Fibroblast of skin of right biceps (primary cell): ENCODE results near the gene KCNIP4.

Source experiments
- DNase-seq: peaks from one replicate; pipeline ENCODE4 v3.0.0-alpha.2; 2013

The KCNIP4 gene

DNA sequence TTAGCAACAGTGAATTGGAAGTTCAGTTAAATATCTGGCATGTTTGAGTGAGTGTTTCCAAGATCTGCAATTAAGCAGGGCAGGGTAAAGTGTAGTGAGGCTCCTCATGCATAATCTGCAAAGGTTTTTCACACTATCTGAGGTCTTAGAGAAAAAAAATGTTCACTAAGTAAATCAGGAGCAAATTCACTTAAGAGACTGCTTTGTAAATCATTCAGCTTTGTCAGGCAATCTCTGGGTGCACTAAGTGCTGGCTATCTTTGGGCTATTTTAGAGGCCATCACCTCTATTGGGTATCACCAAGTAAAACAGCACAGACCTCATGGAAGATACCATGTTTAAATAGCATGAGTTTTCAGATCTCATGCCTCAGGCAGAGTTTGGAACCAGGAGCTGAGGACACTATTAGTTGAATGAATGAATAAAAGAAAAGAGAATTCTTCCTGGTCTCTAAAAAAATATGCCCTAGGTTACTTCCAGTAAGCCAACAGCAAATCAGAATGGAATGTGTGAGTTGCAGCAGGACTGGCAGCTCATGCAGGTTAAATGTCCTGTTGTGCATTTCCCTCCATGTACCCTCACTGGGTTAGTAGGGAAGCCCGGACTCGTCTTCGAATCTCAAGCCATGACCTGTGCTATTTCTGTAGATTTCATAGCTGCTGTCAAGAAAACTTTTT, 195.3 kb downstream of the KCNIP4 start:
- DNase-seq = no peak

DNA sequence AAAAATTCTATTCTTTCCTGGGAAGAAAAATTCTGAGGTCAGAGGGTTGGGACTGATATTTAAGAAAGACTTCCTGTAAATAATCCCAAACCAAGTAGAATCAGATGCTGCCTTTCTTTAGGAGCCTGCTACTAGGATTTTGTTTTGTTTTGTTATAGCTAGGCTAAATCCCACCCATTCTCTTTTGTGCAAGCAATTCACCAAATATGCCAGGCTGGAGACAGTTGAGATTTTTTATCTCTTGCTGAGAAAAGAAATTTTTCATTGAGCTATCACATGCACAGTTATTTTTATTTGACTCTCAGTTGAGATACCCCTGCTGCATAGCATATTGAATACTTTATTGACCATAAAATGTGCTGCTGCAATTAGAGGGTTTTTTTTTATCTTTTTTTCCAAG, 196.0 kb downstream of the KCNIP4 start:
- no peak for DNase-seq

DNA sequence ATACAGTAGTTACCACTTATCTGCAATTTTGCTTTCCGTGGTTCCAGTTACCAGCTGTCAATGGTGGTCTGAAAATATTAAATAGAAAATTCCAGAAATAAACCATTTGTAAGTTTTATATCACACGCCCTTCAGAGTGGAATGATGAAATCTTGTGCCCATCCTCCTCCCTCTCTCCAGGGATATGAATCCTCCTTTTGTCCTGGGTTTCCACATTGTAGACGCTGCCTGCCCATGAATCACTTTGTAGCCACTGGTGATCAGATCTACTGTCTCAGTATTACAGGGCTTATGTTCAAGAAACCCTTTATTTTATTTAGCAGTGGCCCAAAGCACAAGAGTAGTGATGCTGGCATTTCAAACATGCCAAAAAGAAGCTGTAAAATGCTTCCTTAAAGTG, 198.6 kb downstream of the KCNIP4 start:
- no peak for DNase-seq

DNA sequence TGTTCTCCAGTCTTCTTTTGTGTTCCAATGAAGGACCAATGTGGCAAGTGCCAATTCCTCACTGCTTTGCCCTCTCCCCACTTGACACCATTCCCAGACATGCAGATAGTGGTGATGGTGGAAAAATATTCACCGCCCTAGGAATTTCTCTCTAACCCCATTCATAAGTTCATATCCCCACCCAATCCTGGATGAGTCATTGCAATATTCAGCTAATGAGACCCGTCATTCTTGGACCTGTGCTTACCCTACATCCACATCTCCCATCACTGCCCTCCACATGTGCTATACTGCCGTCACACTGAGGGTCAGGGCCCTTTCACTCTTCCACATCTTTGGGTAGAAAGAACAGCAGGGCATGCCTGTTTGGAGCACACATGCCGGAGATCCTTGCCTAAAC, 199.2 kb downstream of the KCNIP4 start:
- no peak for DNase-seq

DNA sequence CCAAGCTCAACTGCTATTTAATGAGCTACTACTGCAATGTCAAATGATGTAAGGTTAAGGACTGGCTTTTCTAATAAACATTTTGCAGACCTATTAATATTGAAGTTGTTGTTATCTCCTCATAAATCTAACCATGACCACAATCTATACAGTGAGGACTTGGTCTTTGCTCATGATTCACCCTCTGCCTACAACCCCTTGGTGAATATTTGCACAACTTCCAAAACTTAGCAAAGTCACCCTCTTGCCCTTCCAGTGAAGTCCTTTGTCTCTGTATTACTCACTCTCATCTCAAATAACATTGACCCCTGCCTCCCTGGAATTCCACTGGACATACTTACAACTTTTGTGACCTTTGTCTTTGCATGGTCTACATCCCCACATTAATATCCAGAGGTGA, 204.5 kb downstream of the KCNIP4 start:
- DNase-seq = no peak

DNA sequence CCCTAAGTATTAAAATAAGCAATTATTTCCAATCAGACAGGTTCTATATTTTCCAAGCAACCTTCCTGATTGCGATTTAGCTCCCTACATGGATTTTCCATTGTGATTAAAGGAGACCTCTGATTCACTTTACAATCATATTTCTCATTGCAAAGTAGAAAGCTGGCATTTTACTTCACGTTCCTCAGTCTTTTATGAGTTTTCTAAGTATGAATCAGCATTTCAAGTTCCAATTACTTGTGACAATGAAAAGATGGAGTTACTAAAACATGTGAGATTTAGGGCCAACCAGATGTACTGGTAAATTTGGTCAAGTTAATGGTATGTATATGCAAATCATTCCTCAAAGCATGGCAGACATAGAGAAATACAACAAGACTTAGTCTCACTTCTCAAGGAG, 206.2 kb downstream of the KCNIP4 start:
- no peak for DNase-seq

DNA sequence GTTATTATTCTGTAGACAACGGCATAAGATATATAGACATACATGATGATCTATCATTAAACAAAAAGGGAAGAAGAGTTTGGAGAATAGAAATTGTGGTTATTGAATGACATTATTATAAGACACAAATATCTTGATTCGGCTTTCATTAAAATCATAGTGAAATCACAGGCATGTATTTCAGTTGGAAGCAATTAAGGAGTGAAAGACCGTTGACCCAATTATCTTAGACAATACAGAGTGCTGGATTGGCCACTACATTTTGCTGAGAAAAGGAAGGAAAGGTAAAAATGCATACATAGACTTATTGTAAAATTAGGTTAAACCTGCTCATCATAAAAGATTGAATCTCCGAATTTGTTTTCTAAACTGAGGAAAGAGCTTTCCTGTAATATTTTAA, 209.8 kb downstream of the KCNIP4 start:
- DNase-seq = no peak

DNA sequence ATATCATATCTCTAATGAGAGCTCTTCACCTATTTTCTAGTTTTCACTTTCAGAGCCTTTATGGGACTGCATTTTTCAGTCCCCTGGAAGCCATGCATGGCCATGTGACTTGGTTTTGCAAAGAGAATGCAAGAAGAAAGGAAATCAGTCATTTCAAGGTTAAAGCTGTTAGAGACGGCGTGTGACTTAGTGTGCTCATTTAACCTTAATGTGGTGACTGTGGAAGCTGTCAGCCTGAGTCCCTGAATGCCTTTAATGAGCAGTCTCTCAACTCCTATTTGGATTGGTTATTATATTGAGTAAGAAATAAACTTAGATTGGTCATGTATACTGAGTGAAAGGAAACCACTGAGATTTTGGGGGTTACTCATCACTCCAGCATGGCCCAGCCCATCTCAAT, 212.7 kb downstream of the KCNIP4 start:
- DNase-seq = no peak

DNA sequence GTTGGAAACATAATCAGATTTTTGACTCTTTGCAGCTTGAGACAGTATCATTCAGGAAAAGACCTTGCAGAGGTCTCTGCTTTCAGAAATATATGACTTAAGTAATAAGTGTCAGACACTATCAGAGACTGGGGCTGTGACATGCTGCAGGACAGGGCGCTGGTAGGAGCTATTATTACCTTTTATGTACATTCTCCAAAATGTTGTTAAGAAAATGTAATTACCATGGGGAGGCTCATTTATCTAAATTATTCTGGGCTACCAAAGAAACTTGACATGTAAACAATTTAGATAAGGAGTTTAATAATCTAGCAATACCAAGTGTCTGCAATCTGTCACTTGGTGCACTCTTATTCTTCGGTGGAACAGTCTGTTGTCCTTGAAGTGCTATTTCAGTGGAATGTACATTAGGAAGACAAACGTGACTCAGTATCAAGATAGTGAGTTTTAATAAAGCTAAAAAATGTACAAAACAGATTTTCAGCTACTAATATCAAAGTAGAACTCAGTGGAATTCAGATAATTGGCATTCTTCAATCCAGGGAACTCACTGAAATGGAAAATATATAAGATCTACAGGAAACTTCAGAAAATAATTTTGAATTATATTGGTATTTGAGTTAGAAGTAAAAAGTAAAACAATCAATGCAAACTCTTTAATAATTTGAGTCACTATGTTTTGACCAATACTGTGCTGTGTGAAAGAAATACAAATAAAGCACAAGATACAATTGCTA, 214.5 kb downstream of the KCNIP4 start:
- no peak for DNase-seq

DNA sequence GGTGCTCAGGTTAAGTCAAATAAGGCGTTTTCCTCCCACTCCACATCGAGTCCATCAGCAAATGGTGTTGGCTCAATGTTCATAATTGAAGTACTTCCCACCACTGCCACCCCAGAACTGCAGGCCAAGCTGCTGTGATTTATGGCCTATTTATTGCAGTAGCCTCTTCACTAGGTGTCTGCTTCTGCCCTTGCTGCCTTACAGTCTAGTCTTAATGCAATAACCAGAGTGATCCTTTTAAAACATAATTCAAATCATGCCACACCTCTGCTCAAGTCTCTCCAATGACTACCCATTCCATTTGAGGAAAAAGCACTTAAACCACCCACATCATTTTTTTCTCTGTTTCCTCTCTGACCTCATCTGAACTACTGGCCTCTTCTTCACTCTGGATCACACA, 220.3 kb downstream of the KCNIP4 start:
- no peak for DNase-seq

DNA sequence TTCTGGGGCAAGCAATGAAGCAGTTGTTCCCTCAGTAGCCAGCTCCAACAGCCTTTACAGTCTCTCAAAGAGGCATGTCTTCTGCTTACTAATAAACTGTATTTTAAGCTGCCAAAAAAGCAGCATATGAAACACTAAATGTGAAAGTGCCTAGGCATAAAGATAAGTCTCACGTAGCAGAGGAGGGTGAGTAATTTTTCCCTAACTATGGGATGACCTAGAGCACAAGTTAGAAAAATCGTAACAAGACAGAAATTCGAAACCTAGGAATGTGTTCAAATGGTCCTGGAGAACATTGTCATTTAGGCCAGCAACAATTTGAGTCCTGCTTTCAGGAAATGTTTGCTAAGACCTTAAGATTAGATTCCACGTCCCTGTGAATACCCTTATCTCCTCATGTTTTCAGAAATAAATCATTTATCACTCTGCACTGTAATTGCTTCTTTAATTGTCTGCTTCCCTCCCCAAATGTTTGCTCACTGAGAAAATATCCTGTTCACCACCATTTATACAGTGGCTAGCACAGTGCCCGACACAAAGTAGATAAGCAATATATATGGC, 222.2 kb downstream of the KCNIP4 start:
- no peak for DNase-seq

DNA sequence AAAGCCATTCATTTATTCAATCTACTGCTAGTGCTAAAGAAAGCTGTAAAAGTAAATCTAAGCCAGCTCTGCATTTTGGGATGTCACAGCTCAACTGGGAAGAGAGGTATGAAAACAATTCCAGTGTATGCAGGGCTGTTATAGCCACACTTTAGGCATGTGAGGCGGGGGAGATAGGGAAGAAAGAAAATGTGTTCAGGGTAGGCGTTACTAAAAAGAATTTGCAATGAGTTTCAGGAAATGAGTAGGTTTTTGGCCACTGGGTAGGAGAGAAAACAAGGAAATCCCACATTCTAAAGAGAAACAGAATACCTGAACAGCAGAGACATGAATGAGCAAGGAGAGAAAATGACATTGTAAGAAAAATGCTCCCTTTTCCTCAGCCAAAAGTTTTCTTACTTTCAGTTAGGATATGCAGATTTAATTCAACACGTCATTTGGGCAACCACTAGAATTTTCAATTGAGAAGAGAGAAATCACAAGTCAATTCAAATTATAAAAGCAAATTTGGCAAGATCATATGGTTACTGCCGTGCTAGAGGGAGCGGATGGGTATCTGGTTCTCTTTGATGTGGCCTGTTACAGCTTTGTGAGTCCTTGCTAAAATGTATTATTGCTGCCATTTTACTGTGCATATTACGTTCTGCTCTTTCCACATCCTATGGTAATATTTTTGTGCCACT, 226.3 kb downstream of the KCNIP4 start:
- DNase-seq = no peak

DNA sequence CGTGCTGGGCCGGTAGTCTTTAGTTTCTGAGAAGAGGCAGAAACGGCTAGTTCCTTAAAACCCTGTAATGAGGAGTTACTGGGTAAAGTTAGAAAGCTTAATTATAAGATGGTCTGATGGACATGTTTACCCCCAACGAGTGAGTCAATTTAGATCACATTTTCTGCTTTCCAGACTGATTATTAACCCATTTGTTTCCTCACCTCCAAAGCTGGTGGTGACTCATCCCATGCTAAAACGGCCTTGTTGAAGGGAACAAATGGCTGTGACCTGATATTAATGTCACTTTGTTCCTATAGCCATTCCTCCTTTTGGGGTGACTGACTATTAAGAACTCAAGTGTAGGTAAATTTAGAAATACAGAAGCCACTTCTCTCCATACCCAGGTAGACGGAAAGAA, 232.0 kb downstream of the KCNIP4 start:
- no peak for DNase-seq

DNA sequence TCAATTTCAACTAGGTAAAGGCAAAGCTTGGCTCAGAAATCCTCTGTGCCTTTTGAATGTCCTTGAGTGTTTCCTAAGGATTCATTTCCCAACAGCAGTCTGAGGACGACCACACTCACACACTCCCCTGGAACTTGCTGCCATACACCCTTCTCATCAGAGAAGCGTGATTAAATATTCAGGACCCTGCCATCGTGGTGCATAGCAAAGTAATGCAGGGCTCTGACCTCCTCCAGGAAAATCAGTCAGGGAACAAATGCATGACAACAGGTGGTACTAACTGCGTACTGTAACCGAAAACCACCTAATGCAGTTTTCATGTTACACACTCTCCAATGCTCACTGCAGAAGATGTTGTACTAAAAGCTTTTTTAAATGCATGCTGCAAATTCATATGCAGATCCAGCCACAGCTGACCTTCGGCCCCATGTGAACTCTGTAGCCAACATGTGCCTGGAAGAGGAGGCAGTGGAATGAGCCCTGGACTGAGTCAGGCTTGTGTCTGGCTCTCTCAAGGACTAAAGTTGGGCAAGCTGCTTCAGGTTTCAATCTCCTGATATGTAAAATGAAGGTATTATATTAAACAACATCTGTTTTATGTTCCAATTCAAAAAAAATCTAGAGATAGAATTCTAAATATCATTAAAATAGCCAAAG, 238.3 kb downstream of the KCNIP4 start:
- DNase-seq = no peak

DNA sequence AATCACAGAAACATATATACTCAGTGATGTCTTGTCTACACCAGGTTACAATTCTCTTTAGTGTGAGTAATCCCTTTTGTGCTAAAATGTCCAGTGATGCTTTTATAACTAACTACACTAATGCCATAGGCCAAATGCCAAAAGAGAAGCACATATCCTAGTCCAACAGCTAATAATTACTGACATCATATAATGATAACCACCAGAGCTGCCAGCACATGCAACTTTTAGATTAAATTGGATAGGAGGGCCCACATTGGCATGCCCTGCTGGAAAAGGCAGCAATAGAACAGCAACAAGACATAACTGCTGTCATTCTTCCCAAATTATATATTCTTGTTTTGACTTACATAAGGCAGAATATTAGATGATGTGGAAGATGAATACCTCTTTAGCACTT, 238.8 kb downstream of the KCNIP4 start:
- DNase-seq = no peak

DNA sequence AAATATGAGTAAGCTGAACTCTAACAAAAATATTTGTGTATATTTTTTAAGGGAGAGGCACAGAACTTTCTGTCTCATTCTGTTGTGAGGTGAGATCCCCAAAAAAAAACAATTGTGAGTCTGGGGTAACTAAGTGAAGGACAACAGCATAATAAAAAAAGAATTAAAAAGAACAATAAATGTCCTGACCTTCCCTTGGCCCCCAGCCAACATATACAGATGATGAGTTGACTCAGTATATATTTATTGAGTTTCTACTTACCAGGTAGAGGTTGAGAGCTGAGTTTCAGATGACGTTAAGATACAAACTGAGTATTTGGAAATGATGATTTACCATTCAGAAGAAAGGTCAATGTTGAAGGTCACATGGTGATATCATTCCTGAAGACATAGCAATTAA, 239.5 kb downstream of the KCNIP4 start:
- no peak for DNase-seq

DNA sequence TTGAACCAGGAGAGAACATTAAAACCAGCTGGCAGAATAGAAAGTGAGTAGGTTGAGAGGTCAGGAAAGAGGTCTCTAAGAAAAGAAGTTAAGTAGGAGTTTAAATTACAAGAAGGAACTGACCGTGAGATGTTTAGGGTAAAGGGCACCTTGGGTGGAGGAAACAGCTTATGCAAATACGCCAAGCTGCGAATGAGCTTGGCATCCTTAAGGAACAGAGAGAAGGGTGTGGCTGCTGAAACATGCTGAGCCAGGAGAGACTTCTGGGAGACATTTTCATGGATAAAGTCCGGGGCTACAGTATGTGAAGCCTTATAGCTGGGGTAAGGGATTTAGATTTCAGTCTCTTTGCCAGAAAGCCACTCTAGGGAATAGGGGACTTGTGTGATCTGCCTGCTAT, 249.1 kb downstream of the KCNIP4 start:
- no peak for DNase-seq

DNA sequence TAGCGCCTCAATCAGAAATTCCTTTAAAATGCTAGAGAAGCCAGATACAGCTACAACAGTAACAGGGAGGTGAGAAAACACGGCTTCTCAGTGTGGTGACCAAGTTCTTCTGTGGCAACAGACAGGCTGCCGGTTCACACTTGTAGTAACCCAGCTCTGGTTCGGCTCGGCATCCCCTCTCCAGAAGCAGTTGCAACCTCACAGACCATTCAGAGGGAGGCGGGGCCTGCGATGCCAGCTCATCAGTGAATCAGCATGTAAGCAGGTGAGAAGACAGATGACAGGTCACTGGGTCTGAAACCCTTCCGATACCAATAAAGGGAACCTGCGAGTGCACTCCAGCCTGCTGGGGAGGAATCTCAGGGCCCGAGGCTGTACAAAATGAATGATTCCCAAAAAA, 251.0 kb downstream of the KCNIP4 start:
- no peak for DNase-seq

DNA sequence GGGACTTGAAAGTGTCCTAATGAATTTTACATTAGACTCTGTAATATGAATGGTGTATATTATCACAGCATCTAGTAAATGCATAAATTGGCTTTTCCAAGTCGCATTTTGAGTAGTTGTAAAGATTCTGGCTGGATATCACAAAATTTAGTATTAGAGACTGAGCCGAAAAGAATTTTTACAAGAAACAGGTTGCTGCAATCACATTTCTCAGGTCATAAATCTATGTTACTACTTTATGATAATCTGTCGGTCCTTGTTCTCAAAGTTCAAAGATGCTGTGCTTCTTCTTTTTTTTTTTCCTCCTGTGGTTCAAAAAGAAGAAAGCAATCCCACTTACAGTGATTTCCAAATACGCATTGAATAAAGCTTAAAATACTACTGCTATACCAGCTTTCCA, 253.4 kb downstream of the KCNIP4 start:
- no peak for DNase-seq

DNA sequence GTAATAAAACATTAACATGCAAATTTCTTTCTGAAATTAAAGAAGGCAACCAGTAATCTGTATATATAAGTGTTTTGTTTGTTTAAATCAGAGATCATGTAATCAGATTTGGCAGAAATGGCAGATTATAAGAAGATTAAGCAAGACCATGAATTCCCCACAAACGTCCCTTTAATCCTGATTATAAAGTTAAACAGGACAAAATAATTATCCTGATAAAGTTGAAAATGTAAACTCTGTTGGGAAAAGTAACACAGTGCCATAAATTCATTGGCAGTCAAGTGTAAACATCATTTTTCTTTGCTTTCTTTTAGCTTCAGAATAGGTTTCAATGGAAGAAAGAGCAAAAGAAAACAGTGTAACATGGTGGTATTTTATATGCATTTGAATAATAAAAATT, 256.3 kb downstream of the KCNIP4 start:
- no peak for DNase-seq

DNA sequence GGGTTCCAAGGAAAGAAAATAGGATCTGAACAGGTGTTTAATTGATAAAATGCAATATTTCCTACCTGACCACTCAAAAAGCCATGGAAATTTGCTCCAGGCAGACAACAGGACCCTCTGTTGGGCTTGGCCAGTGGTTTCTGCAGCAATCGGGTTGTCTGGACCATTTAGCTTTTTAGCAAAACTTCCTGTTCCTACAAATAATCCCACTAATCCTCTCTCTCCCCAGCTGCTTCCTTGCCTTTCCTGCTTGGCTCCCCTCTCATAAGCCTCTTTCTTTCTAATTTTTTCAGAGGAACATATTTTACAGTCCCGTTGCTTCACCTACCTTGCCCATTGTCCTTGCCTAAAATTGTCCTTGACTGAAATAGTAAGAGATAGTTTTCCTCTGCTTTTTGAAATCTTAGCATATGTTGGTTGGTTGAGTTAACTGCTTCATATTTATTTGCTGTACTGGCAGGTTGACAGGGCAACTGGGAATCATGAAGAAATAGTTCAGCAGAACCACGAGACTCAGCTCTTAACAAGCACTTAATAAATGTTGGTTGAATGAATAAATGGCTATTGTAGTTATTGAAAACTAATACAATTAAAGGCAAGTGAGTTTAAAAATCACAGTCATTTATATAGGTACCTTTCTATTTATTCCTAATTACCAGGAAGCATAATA, 259.8 kb downstream of the KCNIP4 start:
- DNase-seq = no peak

DNA sequence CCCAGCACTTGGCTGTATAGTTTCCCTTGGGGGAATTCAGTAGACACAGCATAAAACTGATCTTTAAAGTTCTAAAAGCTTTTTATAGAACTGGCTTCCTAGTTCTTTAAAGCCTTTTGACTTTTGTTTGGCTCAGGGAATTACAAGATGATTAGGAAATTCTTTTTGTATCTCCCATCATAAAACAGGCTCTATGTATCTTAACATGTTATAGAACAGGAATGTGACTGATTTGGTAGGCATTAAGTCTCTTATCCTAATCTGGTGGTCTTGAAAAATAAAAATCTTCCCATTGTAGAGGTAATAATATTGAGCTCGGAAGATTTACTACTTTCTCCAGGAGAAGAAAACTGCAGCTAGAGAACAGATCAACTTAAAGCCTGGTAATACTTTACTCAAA, 262.7 kb downstream of the KCNIP4 start:
- DNase-seq = no peak

DNA sequence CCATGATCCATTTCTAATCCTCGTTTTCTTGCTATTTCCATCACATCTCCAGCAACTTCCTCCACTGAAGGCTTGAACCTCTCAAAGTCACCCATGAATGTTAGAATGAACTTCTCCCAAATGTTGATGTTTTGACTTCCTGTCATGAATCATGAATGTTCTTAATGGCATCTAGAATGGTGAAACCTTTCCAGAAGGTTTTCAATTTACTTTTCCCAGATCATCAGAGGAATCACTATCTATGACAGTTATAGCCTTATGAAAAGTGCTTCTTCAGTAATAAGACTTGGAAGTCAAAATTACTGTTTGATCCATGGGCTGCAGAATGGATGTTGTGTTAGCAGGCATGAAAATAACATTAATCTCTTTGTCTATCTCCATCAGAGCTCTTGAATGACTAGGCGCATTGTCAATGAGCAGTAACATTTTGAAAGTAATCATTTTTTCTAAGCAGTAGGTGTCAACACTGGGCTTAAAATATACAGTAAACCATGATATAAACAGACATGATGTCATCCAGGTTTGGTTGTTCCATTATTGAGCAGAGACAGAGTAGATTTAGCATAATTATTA, 268.2 kb downstream of the KCNIP4 start:
- DNase-seq = no peak
